ENCODE results near the gene UAP1. TPM values are rescaled to one million over a fixed set of nuclear protein-coding genes. Genes with fewer than 3 reads are reported as not detected.
A peak's percentile ranks its signal among the peaks of the same experiment; 100 is the strongest.
"Not testable (repeated sequence)": the region's sequence is repeated elsewhere in the genome, so short reads cannot be mapped to it uniquely, and the experiment has no call there.

Gene UAP1
- total RNA-seq, 2 donors from 2014 or later: 51.4 to 72.1 TPM

GRCh38 chr1:162578936-162579335, 17.4 kb downstream of the UAP1 start:
- peaks cover 9% of the 10 kb centered on the region for H3K4me1 ChIP-seq (replicated peaks)
- H3K9me3 ChIP-seq: no peaks in the 10 kb centered on the region
- DNase-seq (ENCODE audit: low spot score): no peak
- H3K4me3 ChIP-seq: no peak overlapping the region
- H3K27me3 ChIP-seq (replicated peaks; ENCODE audit: insufficient read depth): no peaks in the 10 kb centered on the region
- TF ChIP-seq POLR2A (IDR thresholded peaks at IDR 0.05) (no peak), POLR2AphosphoS5 (IDR thresholded peaks at IDR 0.05) (peak; percentile 13)
- WGBS: 21% methylated on average over 1 of the region's 1 CpG
- no peak overlapping the region for H3K27ac ChIP-seq
- H3K36me3 ChIP-seq: peaks cover 0 to 8% of the 10 kb centered on the region in 2 donors
- intact Hi-C loops (cut with DNase I): no loop called here

GRCh38 chr1:162580308-162580707, 18.8 kb downstream of the UAP1 start:
- H3K4me3 ChIP-seq: no peak overlapping the region
- no peaks in the 10 kb centered on the region for H3K9me3 ChIP-seq
- TF ChIP-seq POLR2A (IDR thresholded peaks at IDR 0.05) (no peak), CTCF (IDR thresholded peaks at IDR 0.05) (no peak), POLR2AphosphoS5 (IDR thresholded peaks at IDR 0.05) (no peak)
- H3K4me1 ChIP-seq (replicated peaks): peaks cover 9% of the 10 kb centered on the region
- no peak for DNase-seq (ENCODE audit: low spot score)
- peaks cover 0 to 8% of the 10 kb centered on the region in 2 donors for H3K36me3 ChIP-seq
- no peak overlapping the region for H3K27ac ChIP-seq
- intact Hi-C loops (cut with DNase I): no loop called here
- H3K27me3 ChIP-seq (replicated peaks; ENCODE audit: insufficient read depth): no peaks in the 10 kb centered on the region

- H3K27ac ChIP-seq; H3K4me3 ChIP-seq; H3K4me1 ChIP-seq (replicated peaks); H3K9me3 ChIP-seq; H3K27me3 ChIP-seq (replicated peaks; ENCODE audit: insufficient read depth); DNase-seq (ENCODE audit: low spot score); intact Hi-C loops (cut with DNase I); H3K36me3 ChIP-seq: not testable (repeated sequence)
- WGBS: 82% methylated on average over 6 of the region's 6 CpGs
Observed at GRCh38 chr1:162582901-162583300, 21.4 kb downstream of the UAP1 start.

- 98% methylated on average over 4 of the region's 4 CpGs for WGBS
- DNase-seq (ENCODE audit: low spot score); intact Hi-C loops (cut with DNase I): not testable (repeated sequence)
Observed at GRCh38 chr1:162585101-162585500, 23.6 kb downstream of the UAP1 start.

GRCh38 chr1:162587347-162587746, 25.8 kb downstream of the UAP1 start:
- Histone ChIP-seq H3K27ac (no peak overlapping the region), H3K27me3 (replicated peaks; ENCODE audit: insufficient read depth) (no peaks in the 10 kb centered on the region), H3K4me1 (replicated peaks) (no peaks in the 10 kb centered on the region), H3K9me3 (no peaks in the 10 kb centered on the region), H3K36me3 (no peaks in the 10 kb centered on the region), H3K4me3 (no peak overlapping the region)
- WGBS: 38% methylated on average over 6 of the region's 6 CpGs
- no peak for TF ChIP-seq POLR2A (IDR thresholded peaks at IDR 0.05)
- no peak for TF ChIP-seq CTCF (IDR thresholded peaks at IDR 0.05)
- TF ChIP-seq POLR2AphosphoS5 (IDR thresholded peaks at IDR 0.05): peak; percentile 84
- DNase-seq (ENCODE audit: low spot score): peak; percentile 78
- intact Hi-C loops (cut with DNase I): no loop called here

More at GRCh38 chr1:162585101-162585500, 23.6 kb downstream of the UAP1 start:
- not testable (repeated sequence) for H3K4me1 ChIP-seq (replicated peaks); H3K36me3 ChIP-seq; H3K4me3 ChIP-seq; H3K27me3 ChIP-seq (replicated peaks; ENCODE audit: insufficient read depth); H3K9me3 ChIP-seq; H3K27ac ChIP-seq

- H3K4me3 ChIP-seq: no peak overlapping the region
- intact Hi-C loops (cut with DNase I): no loop called here
- no peaks in the 10 kb centered on the region for H3K36me3 ChIP-seq
- TF ChIP-seq POLR2AphosphoS5 (IDR thresholded peaks at IDR 0.05) (no peak), CTCF (IDR thresholded peaks at IDR 0.05) (no peak), POLR2A (IDR thresholded peaks at IDR 0.05) (no peak)
- no peaks in the 10 kb centered on the region for H3K27me3 ChIP-seq (replicated peaks; ENCODE audit: insufficient read depth)
- H3K9me3 ChIP-seq: no peaks in the 10 kb centered on the region
- 85% methylated on average over 5 of the region's 5 CpGs for WGBS
- H3K27ac ChIP-seq: no peak overlapping the region
- H3K4me1 ChIP-seq (replicated peaks): no peaks in the 10 kb centered on the region
- no peak for DNase-seq (ENCODE audit: low spot score)
Observed at GRCh38 chr1:162587761-162588260, 26.3 kb downstream of the UAP1 start.
